ENCODE data around the gene CD83.

Gene CD83

GRCh38 chr6:14091339-14091978 lies 26.1 kb upstream of the CD83 start:
- ATAC-seq: no peak
- no peak for DNase-seq

GRCh38 chr6:14092316-14092715 lies 25.3 kb upstream of the CD83 start:
- DNase-seq (no peak), ATAC-seq (no peak)

- DNase-seq (no peak), ATAC-seq (no peak)
These were observed 24.5 kb upstream of the CD83 start for GRCh38 chr6:14092838-14093789.

- ATAC-seq: no peak
- DNase-seq: no peak
These were observed 22.9 kb upstream of the CD83 start for GRCh38 chr6:14094721-14095120.

- no peak for DNase-seq
- ATAC-seq: peak; percentile 42
These were observed 22.1 kb upstream of the CD83 start for GRCh38 chr6:14095437-14095836.

GRCh38 chr6:14100138-14100537 lies 17.4 kb upstream of the CD83 start:
- DNase-seq: no peak
- no peak for ATAC-seq

GRCh38 chr6:14100966-14101365 lies 16.6 kb upstream of the CD83 start:
- no peak for ATAC-seq
- DNase-seq: no peak

- no peak for ATAC-seq
- DNase-seq: no peak
These were observed 15.2 kb upstream of the CD83 start for GRCh38 chr6:14102383-14102782.

- ATAC-seq (no peak), DNase-seq (no peak)
These were observed 12.0 kb upstream of the CD83 start for GRCh38 chr6:14105547-14105946.

GRCh38 chr6:14107000-14107399 lies 10.6 kb upstream of the CD83 start:
- ATAC-seq: no peak

GRCh38 chr6:14107711-14108494 lies 9.7 kb upstream of the CD83 start:
- ATAC-seq (no peak), DNase-seq (no peak)

More at GRCh38 chr6:14107000-14107399, 10.6 kb upstream of the CD83 start:
- DNase-seq: no peak

- DNase-seq: peak; percentile 51
These were observed 8.8 kb upstream of the CD83 start for GRCh38 chr6:14108571-14109410.

GRCh38 chr6:14109411-14109826 lies 8.2 kb upstream of the CD83 start:
- ATAC-seq (no peak), DNase-seq (no peak)

More at GRCh38 chr6:14108571-14109410, 8.8 kb upstream of the CD83 start:
- peak; percentile 75 for ATAC-seq

- DNase-seq (no peak), ATAC-seq (peak; percentile 37)
These were observed 7.4 kb upstream of the CD83 start for GRCh38 chr6:14110001-14110818.

GRCh38 chr6:14113976-14114375 lies 3.6 kb upstream of the CD83 start:
- ATAC-seq: no peak
- DNase-seq: no peak

- DNase-seq (no peak), ATAC-seq (peak; percentile 4)
These were observed 493 bp downstream of the CD83 start for GRCh38 chr6:14118091-14118439.

- ATAC-seq (no peak), DNase-seq (no peak)
These were observed 874 bp downstream of the CD83 start for GRCh38 chr6:14118446-14118845.

- ATAC-seq (no peak), DNase-seq (no peak)
These were observed 2.2 kb downstream of the CD83 start for GRCh38 chr6:14119784-14120183.

- DNase-seq (no peak), ATAC-seq (no peak)
These were observed 3.0 kb downstream of the CD83 start for GRCh38 chr6:14120546-14120945.

- DNase-seq (peak; percentile 36), ATAC-seq (peak; percentile 65)
These were observed 4.4 kb downstream of the CD83 start for GRCh38 chr6:14121936-14122344.
